Panc1 (cell line): ENCODE data around the gene KIRREL3. TPM values are rescaled to one million over a fixed set of nuclear protein-coding genes. Genes with fewer than 3 reads are reported as not detected.

ENCODE experiments used
- ATAC-seq: fragments of 200-7000 bp; cut with Tn5 transposase; 2 replicates; pipeline ENCODE4 v1.9.1; 2020; ENCODE audit warnings: mild to moderate bottlenecking, moderate library complexity
- BruUV-seq: library from RNA; stranded (reverse); fragments of 400-500 nt; replicated peaks from 2 replicates; lab custom pipeline; 2021; lab: Mats Ljungman, UMichigan
- CTCF ChIA-PET: fragments of 300-600 bp; sonication (Branson Sonifier 250); formaldehyde crosslinking; loops from one replicate; lab custom pipeline; 2022; ENCODE audit warnings: antibody characterized with exemption; lab: Charles Lee
- POLR2A ChIA-PET: fragments of 300-600 bp; sonication (Branson Sonifier 250); formaldehyde crosslinking; loops from one replicate; lab custom pipeline; 2022; ENCODE audit warnings: antibody characterized with exemption; lab: Charles Lee
- DNase-seq: peaks from one replicate; pipeline ENCODE4 v3.0.0-alpha.2; 2010; ENCODE audit warnings: low read depth, low spot score
- H3K27ac ChIP-seq: 2 replicates; pipeline ENCODE4 v1.5.1; 2011; ENCODE audit warnings: mild to moderate bottlenecking, low read length, inconsistent platforms
- H3K27me3 ChIP-seq: fragments of 200-500 bp; sonication (Bioruptor generic); 2 replicates; pipeline ENCODE4 v1.6.0; 2014; ENCODE audit warnings: low read length, inconsistent platforms; ENCODE audit not compliant: control insufficient read depth, insufficient read depth
- H3K36me3 ChIP-seq: fragments of 200-500 bp; sonication (Bioruptor generic); 2 replicates; pipeline ENCODE4 v1.5.1; 2014; ENCODE audit warnings: inconsistent platforms, mild to moderate bottlenecking, low read length, moderate library complexity; ENCODE audit not compliant: control insufficient read depth, insufficient read depth
- H3K4me1 ChIP-seq: 2 replicates; pipeline ENCODE4 v1.5.1; 2011; ENCODE audit warnings: inconsistent platforms, mild to moderate bottlenecking, low read length, moderate library complexity; ENCODE audit not compliant: control insufficient read depth, insufficient read depth
- H3K4me3 ChIP-seq, 2 experiments: 2 replicates each; pipeline ENCODE4 v1.5.1; 2011 to 2012; ENCODE audit warnings: low read depth in 2 of 2, low read length in 2 of 2, mild to moderate bottlenecking in 2 of 2, inconsistent platforms in 1 of 2, moderate library complexity in 1 of 2
- H3K9me3 ChIP-seq: fragments of 200-500 bp; sonication (Bioruptor generic); 2 replicates; pipeline ENCODE4 v1.5.1; 2014; ENCODE audit warnings: low read depth, mild to moderate bottlenecking, inconsistent platforms, low read length, moderate library complexity; ENCODE audit not compliant: control insufficient read depth, insufficient read depth
- CTCF ChIP-seq: fragments of 450-650 bp; IDR thresholded peaks from 2 replicates; pipeline ENCODE4 v1.5.1; 2017; ENCODE audit warnings: mild to moderate bottlenecking
- POLR2AphosphoS5 ChIP-seq: IDR thresholded peaks from 2 replicates; pipeline ENCODE4 v1.6.1; 2012; ENCODE audit warnings: mild to moderate bottlenecking, low read depth, low read length, moderate library complexity
- REST ChIP-seq, 2 experiments: IDR thresholded peaks; 2 replicates each; pipeline ENCODE4 v1.6.1; 2011 to 2012; ENCODE audit warnings: low read depth in 2 of 2, control low read depth in 1 of 2, low read length in 1 of 2, mild to moderate bottlenecking in 1 of 2, moderate library complexity in 1 of 2; ENCODE audit not compliant: insufficient read depth in 1 of 2
- SIN3A ChIP-seq: IDR thresholded peaks from 2 replicates; pipeline ENCODE4 v1.6.1; 2012; ENCODE audit warnings: low read depth, mild to moderate bottlenecking, low read length, moderate library complexity, borderline replicate concordance; ENCODE audit not compliant: insufficient read depth
- TCF7L2 ChIP-seq: IDR thresholded peaks from 2 replicates; pipeline ENCODE4 v1.6.1; 2011; ENCODE audit warnings: mild to moderate bottlenecking, low read depth, low read length, inconsistent platforms
- in situ Hi-C: cut with HindIII; loops from 2 replicates; pipeline ENCODE4 v1.10.0; 2016; ENCODE audit warnings: low sequenced_read_pairs, low pct_unique_long_range_greater_than_20kb
- intact Hi-C: fragments of 100-400 bp; cut with micrococcal nuclease; formaldehyde crosslinking; loops from one replicate; pipeline ENCODE4 v1.10.0; 2022; ENCODE audit not compliant: unreplicated experiment
- total RNA-seq: library from RNA; stranded (reverse); gene quantifications from one replicate; pipeline ENCODE4 v1.2.1, GENCODE V29; 2021; ENCODE audit not compliant: unreplicated experiment

The KIRREL3 gene
- total RNA-seq, 1 experiment from 2014 or later: 0.36 TPM

GRCh38 chr11:126543691-126544090, 456.9 kb downstream of the KIRREL3 start:
- in situ Hi-C loops: no loop called here
- POLR2A ChIA-PET: no interaction called here
- ATAC-seq (no peak), DNase-seq (no peak)
- no peak overlapping the region for H3K27ac ChIP-seq
- TF ChIP-seq POLR2AphosphoS5: no peak
- no peak for TF ChIP-seq CTCF
- no peak for TF ChIP-seq REST (IDR thresholded peaks at IDR 0.05; ENCODE audit: insufficient read depth in 1 of 2, low read depth in 2 of 2, low read length in 1 of 2)
- no peak for TF ChIP-seq TCF7L2
- TF ChIP-seq SIN3A: no peak
- intact Hi-C loops: no loop called here
- no TSS peak for BruUV-seq
- H3K4me3 ChIP-seq: no peak overlapping the region
- CTCF ChIA-PET: no interaction called here
- H3K36me3 ChIP-seq: no peaks in the 10 kb centered on the region
- H3K9me3 ChIP-seq: no peaks in the 10 kb centered on the region
- peaks cover 23% of the 10 kb centered on the region for H3K27me3 ChIP-seq
- H3K4me1 ChIP-seq: no peaks in the 10 kb centered on the region; the same call in 1 of the 2 replicates

GRCh38 chr11:126542334-126543015, 458.1 kb downstream of the KIRREL3 start:
- Histone ChIP-seq H3K27me3 (peaks cover 28% of the 10 kb centered on the region), H3K4me1 (no peaks in the 10 kb centered on the region; the same call in 1 of the 2 replicates), H3K4me3 (no peak overlapping the region), H3K36me3 (no peaks in the 10 kb centered on the region), H3K9me3 (no peaks in the 10 kb centered on the region), H3K27ac (no peak overlapping the region)
- in situ Hi-C loops (no loop called here), intact Hi-C loops (no loop called here)
- ATAC-seq: no peak
- no TSS peak for BruUV-seq
- DNase-seq: no peak
- ChIA-PET POLR2A (no interaction called here), CTCF (no interaction called here)
- TF ChIP-seq TCF7L2: no peak
- TF ChIP-seq CTCF: no peak
- no peak for TF ChIP-seq REST (IDR thresholded peaks at IDR 0.05; ENCODE audit: insufficient read depth in 1 of 2, low read depth in 2 of 2, low read length in 1 of 2)
- TF ChIP-seq POLR2AphosphoS5: no peak
- TF ChIP-seq SIN3A: no peak
